Gastroesophageal sphincter (tissue), 3 donors: ENCODE measurements around the gene TNK1.

Experiments
- CTCF ChIP-seq, 4 experiments: fragments of 200-600 bp in 2 of 4; fragments of 450-650 bp in 2 of 4; sonication (generic) in 1 of 4; IDR thresholded peaks; one replicate each; pipeline ENCODE4 v1.5.1; 2017 to 2019; ENCODE audit warnings: antibody characterized with exemption in 4 of 4, mild to moderate bottlenecking in 2 of 4, moderate library complexity in 2 of 4
- EP300 ChIP-seq: sonication (generic); formaldehyde crosslinking; IDR thresholded peaks from one replicate; pipeline ENCODE4 v1.6.1; 2017; ENCODE audit warnings: antibody characterized with exemption, mild to moderate bottlenecking
- POLR2A ChIP-seq, 2 donors: fragments of 450-650 bp; IDR thresholded peaks; one replicate each; pipeline ENCODE4 v1.6.1; 2017; ENCODE audit warnings: antibody characterized with exemption in 2 of 2, mild to moderate bottlenecking in 2 of 2, moderate library complexity in 1 of 2
- POLR2AphosphoS5 ChIP-seq: sonication (generic); formaldehyde crosslinking; IDR thresholded peaks from one replicate; pipeline ENCODE4 v1.6.1; 2017; ENCODE audit warnings: antibody characterized with exemption

GRCh38 chr17:7355053-7355452 lies 25.8 kb upstream of the TNK1 start, which contains the start of gene TMEM95:
- TF ChIP-seq CTCF (IDR thresholded peaks at IDR 0.05), result no peak
- TF ChIP-seq EP300, result no peak
- no peak for TF ChIP-seq POLR2A (IDR thresholded peaks at IDR 0.05)
- no peak for TF ChIP-seq POLR2AphosphoS5
